Suprapubic skin (tissue), 4 donors: Measurements from ENCODE around the gene AHSP.

Experiments
- EP300 ChIP-seq: sonication (generic); formaldehyde crosslinking; IDR thresholded peaks from one replicate; pipeline ENCODE4 v1.6.1; 2017; ENCODE audit warnings: antibody characterized with exemption
- POLR2A ChIP-seq, 2 donors: fragments of 450-650 bp; IDR thresholded peaks; one replicate each; pipeline ENCODE4 v1.6.1; 2017; ENCODE audit warnings: antibody characterized with exemption in 2 of 2, mild to moderate bottlenecking in 2 of 2, moderate library complexity in 2 of 2
- POLR2AphosphoS5 ChIP-seq, 3 donors: sonication (generic); formaldehyde crosslinking; IDR thresholded peaks; one replicate each; pipeline ENCODE4 v1.6.1; 2017; ENCODE audit warnings: antibody characterized with exemption in 3 of 3
- TF ChIP-seq, protein P1 (sequence below), 2 donors: fragments of 200-600 bp in 1 of 2; fragments of 450-650 bp in 1 of 2; sonication (generic) in 1 of 2; IDR thresholded peaks; one replicate each; pipeline ENCODE4 v1.5.1; 2016 to 2019; ENCODE audit warnings: antibody characterized with exemption in 2 of 2, mild to moderate bottlenecking in 1 of 2, moderate library complexity in 1 of 2

DNA sequence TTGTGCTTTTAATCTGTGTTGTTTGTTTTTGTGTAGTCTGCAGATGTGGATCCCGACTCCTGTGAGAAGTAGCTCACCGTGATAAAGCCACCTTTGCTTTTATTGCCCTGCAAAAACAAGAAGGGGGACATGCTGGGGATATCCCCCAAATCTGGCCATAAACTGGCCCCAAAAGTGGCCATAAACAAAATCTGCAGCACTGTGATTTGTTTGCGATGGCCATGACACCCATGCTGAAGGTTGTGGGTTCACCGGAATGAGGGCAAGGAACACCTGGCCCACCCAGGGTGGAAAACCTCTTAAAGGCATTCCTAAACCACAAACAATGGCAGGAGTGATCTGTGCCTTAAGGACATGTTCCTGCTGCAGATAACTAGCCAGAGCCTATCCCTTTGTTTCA is 15.1 kb downstream of the AHSP start:
- TF ChIP-seq EP300 (no peak), POLR2A (IDR thresholded peaks at IDR 0.05) (no peak), POLR2AphosphoS5 (IDR thresholded peaks at IDR 0.05) (no peak)
- TF ChIP-seq, protein P1, sequence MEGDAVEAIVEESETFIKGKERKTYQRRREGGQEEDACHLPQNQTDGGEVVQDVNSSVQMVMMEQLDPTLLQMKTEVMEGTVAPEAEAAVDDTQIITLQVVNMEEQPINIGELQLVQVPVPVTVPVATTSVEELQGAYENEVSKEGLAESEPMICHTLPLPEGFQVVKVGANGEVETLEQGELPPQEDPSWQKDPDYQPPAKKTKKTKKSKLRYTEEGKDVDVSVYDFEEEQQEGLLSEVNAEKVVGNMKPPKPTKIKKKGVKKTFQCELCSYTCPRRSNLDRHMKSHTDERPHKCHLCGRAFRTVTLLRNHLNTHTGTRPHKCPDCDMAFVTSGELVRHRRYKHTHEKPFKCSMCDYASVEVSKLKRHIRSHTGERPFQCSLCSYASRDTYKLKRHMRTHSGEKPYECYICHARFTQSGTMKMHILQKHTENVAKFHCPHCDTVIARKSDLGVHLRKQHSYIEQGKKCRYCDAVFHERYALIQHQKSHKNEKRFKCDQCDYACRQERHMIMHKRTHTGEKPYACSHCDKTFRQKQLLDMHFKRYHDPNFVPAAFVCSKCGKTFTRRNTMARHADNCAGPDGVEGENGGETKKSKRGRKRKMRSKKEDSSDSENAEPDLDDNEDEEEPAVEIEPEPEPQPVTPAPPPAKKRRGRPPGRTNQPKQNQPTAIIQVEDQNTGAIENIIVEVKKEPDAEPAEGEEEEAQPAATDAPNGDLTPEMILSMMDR (IDR thresholded peaks at IDR 0.05), result no peak
